Activated T-helper 2 cell treated with anti-CD3 and anti-CD28 coated beads, Interferon-gamma antibody, Interleukin-2, Interleukin-4, amounts not matched to agents 10 μg/mL and 5 μg/mL and 100 μg/mL, durations not matched to agents 14 hours and 24 hours and 36 hours (primary cell): ENCODE data around the gene CDON. TPM values are rescaled to one million over a fixed set of nuclear protein-coding genes. Genes with fewer than 3 reads are reported as not detected.

Source experiments
- DNase-seq: peaks from one replicate; pipeline ENCODE4 v3.0.0; 2021; ENCODE audit warnings: low spot score
- H3K27ac Mint-ChIP-seq: one replicate; pipeline ENCODE4 v1.8.0; 2021; ENCODE audit warnings: mixed read lengths
- H3K27me3 Mint-ChIP-seq: one replicate; pipeline ENCODE4 v1.8.0; 2021; ENCODE audit warnings: low read depth, mixed read lengths
- H3K36me3 Mint-ChIP-seq: one replicate; pipeline ENCODE4 v1.8.0; 2021; ENCODE audit warnings: low read depth, mixed read lengths
- H3K4me1 Mint-ChIP-seq: one replicate; pipeline ENCODE4 v1.8.0; 2021; ENCODE audit warnings: low read depth, mixed read lengths
- H3K4me3 Mint-ChIP-seq: one replicate; pipeline ENCODE4 v1.8.0; 2021; ENCODE audit warnings: low read depth, mild to moderate bottlenecking, moderate library complexity, mixed read lengths
- H3K9me3 Mint-ChIP-seq: one replicate; pipeline ENCODE4 v1.8.0; 2021; ENCODE audit warnings: mixed read lengths
- intact Hi-C: fragments of 100-400 bp; cut with micrococcal nuclease; formaldehyde crosslinking; loops from one replicate; pipeline ENCODE4 v1.15.1; 2023
- total RNA-seq: library from RNA; stranded (reverse); gene quantifications from 2 replicates; pipeline ENCODE4 v1.2.3, GENCODE V29; 2022

The CDON gene
- total RNA-seq, 1 donor from 2014 or later: 3.2 TPM

GRCh38 chr11:125953401-125953935 lies 109.2 kb downstream of the CDON start:
- no peak overlapping the region for H3K4me3 Mint-ChIP-seq
- no peaks in the 10 kb centered on the region for H3K36me3 Mint-ChIP-seq
- no peaks in the 10 kb centered on the region for H3K27me3 Mint-ChIP-seq
- intact Hi-C loops: no loop called here
- peaks cover 6% of the 10 kb centered on the region for H3K4me1 Mint-ChIP-seq
- no peaks in the 10 kb centered on the region for H3K9me3 Mint-ChIP-seq
- no peak overlapping the region for H3K27ac Mint-ChIP-seq
- DNase-seq: no peak

- Mint-ChIP-seq H3K9me3 (no peaks in the 10 kb centered on the region), H3K4me3 (no peak overlapping the region), H3K27me3 (no peaks in the 10 kb centered on the region), H3K4me1 (peaks cover 5% of the 10 kb centered on the region), H3K27ac (no peak overlapping the region), H3K36me3 (no peaks in the 10 kb centered on the region)
- DNase-seq: no peak
- intact Hi-C loops: no loop called here
Observed at GRCh38 chr11:125952973-125953372, 109.7 kb downstream of the CDON start.

GRCh38 chr11:125952559-125952958 lies 110.1 kb downstream of the CDON start:
- no peaks in the 10 kb centered on the region for H3K9me3 Mint-ChIP-seq
- intact Hi-C loops: no loop called here
- no peak overlapping the region for H3K27ac Mint-ChIP-seq
- H3K36me3 Mint-ChIP-seq: no peaks in the 10 kb centered on the region
- DNase-seq: no peak
- no peaks in the 10 kb centered on the region for H3K27me3 Mint-ChIP-seq
- H3K4me1 Mint-ChIP-seq: peaks cover under 1% of the 10 kb centered on the region
- H3K4me3 Mint-ChIP-seq: no peak overlapping the region

- intact Hi-C loops: no loop called here
- Mint-ChIP-seq H3K27me3 (no peaks in the 10 kb centered on the region), H3K4me3 (no peak overlapping the region), H3K9me3 (no peaks in the 10 kb centered on the region), H3K36me3 (no peaks in the 10 kb centered on the region), H3K27ac (no peak overlapping the region), H3K4me1 (no peaks in the 10 kb centered on the region)
- DNase-seq: no peak
Observed at GRCh38 chr11:125951731-125952130, 110.9 kb downstream of the CDON start.

GRCh38 chr11:125950696-125951651 lies 111.7 kb downstream of the CDON start:
- Mint-ChIP-seq H3K4me3 (no peak overlapping the region), H3K36me3 (no peaks in the 10 kb centered on the region), H3K27me3 (no peaks in the 10 kb centered on the region), H3K4me1 (no peaks in the 10 kb centered on the region), H3K27ac (no peak overlapping the region), H3K9me3 (no peaks in the 10 kb centered on the region)
- intact Hi-C loops: no loop called here
- DNase-seq: no peak

GRCh38 chr11:125950178-125950490 lies 112.5 kb downstream of the CDON start:
- intact Hi-C loops: no loop called here
- Mint-ChIP-seq H3K27me3 (no peaks in the 10 kb centered on the region), H3K27ac (no peak overlapping the region), H3K4me1 (no peaks in the 10 kb centered on the region), H3K9me3 (no peaks in the 10 kb centered on the region), H3K36me3 (no peaks in the 10 kb centered on the region), H3K4me3 (no peak overlapping the region)
- DNase-seq: no peak

- no peak for DNase-seq
- Mint-ChIP-seq H3K9me3 (no peaks in the 10 kb centered on the region), H3K27ac (no peak overlapping the region), H3K36me3 (no peaks in the 10 kb centered on the region), H3K27me3 (no peaks in the 10 kb centered on the region), H3K4me3 (no peak overlapping the region), H3K4me1 (no peaks in the 10 kb centered on the region)
- intact Hi-C loops: no loop called here
Observed at GRCh38 chr11:125949271-125950177, 113.1 kb downstream of the CDON start.

GRCh38 chr11:125948278-125949051 lies 114.2 kb downstream of the CDON start:
- DNase-seq: no peak
- H3K27ac Mint-ChIP-seq: no peak overlapping the region
- no peaks in the 10 kb centered on the region for H3K27me3 Mint-ChIP-seq
- H3K4me3 Mint-ChIP-seq: no peak overlapping the region
- no peaks in the 10 kb centered on the region for H3K36me3 Mint-ChIP-seq
- H3K9me3 Mint-ChIP-seq: no peaks in the 10 kb centered on the region
- intact Hi-C loops: no loop called here
- no peaks in the 10 kb centered on the region for H3K4me1 Mint-ChIP-seq

- H3K36me3 Mint-ChIP-seq: no peaks in the 10 kb centered on the region
- H3K27me3 Mint-ChIP-seq: no peaks in the 10 kb centered on the region
- no peak for DNase-seq
- no peak overlapping the region for H3K4me3 Mint-ChIP-seq
- intact Hi-C loops: no loop called here
- H3K9me3 Mint-ChIP-seq: no peaks in the 10 kb centered on the region
- no peak overlapping the region for H3K27ac Mint-ChIP-seq
- H3K4me1 Mint-ChIP-seq: no peaks in the 10 kb centered on the region
Observed at GRCh38 chr11:125947419-125948277, 115.0 kb downstream of the CDON start.

GRCh38 chr11:125946712-125947418 lies 115.8 kb downstream of the CDON start:
- Mint-ChIP-seq H3K27ac (no peak overlapping the region), H3K4me1 (peaks cover 5% of the 10 kb centered on the region), H3K4me3 (no peak overlapping the region), H3K9me3 (no peaks in the 10 kb centered on the region), H3K36me3 (no peaks in the 10 kb centered on the region), H3K27me3 (no peaks in the 10 kb centered on the region)
- intact Hi-C loops: no loop called here
- no peak for DNase-seq

GRCh38 chr11:125945797-125946520 lies 116.7 kb downstream of the CDON start, which contains the start of gene VSIG10L2:
Gene VSIG10L2 (plus strand): TSS chr11:125946044. CDS start chr11:125946056, 12 bp downstream.
- no peaks in the 10 kb centered on the region for H3K27me3 Mint-ChIP-seq
- H3K36me3 Mint-ChIP-seq: no peaks in the 10 kb centered on the region
- H3K27ac Mint-ChIP-seq: no peak within 1 kb of the TSS
- H3K9me3 Mint-ChIP-seq: no peaks in the 10 kb centered on the region
- H3K4me3 Mint-ChIP-seq: no peak within 1 kb of the TSS
- no peak for DNase-seq
- H3K4me1 Mint-ChIP-seq: peaks cover 5% of the 10 kb centered on the region
- intact Hi-C loops: no loop called here
